Epithelial cell of prostate (primary cell): ENCODE measurements around the gene MITD1.
A peak's percentile ranks its signal among the peaks of the same experiment; 100 is the strongest.
"Not testable (repeated sequence)": the region's sequence is repeated elsewhere in the genome, so short reads cannot be mapped to it uniquely, and the experiment has no call there.

Source experiments
- DNase-seq: peaks from one replicate; pipeline ENCODE4 v3.0.0-alpha.2; 2011; ENCODE audit warnings: low read depth, low spot score
- H3K27ac ChIP-seq: fragments of 450-650 bp; 2 replicates; pipeline ENCODE4 v1.5.1; 2017; ENCODE audit warnings: mild to moderate bottlenecking

The MITD1 gene

DNA sequence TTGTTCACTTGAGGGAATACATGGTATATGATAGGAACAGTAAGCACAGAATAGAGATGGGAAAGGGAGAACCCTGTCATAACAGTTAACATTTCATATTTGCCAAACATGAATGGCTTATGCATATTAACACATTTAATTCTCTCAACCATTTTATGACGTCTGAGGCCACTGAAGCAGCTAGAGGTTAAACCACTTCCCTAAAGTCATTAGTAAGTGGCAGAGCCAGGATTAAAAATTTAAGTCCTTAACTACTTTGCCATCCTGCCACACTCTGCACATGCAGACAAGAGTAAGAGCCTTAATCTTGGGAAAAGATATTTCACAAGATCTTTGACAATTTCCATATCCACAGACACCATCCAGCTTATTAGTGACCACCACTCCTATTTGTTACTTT is 24.0 kb downstream of the MITD1 start:
- no peak for DNase-seq
- H3K27ac ChIP-seq, result no peak overlapping the region

DNA sequence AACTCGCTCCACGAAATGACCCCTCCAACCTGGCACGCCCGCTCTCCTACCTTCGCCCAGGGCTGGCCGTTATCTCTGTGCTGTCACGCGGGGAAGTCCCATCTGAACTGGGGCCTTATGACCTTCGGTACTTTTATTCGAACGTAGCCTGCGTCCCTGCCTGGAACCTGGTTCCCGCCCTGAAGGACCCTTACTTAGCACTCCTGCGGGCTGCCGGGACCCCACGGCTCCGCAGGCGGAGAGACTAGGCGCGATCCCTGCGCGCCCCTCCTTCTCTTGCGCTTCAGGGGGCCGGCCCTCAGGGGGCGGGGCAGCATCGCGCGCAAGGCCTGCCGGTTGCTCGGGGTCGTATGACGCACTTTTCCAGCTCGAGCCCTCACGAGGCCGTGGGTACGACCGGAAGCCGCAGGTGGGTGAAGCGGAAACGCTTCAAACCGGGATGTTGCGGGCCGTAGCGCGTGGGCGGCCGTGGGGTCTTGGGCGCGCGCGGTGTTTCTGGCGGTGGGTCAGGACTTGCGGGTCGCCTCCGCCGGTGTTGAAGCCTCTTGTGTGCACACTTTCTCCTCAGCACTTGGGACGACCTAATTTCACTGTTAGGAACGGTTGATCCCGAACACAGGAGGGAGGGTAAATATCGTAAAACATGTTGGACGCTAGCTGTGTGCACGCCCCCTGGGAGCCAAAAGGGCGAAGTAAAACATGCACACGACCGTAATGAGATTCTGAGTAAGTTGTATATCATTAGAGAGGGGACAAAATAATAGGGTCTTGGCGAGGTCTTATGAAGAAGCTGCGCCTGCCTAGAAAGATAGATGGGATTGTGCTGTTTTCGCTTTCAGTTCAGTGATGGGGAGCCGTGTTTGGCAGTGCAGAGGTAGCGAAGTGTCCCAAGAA is 26.0 kb downstream of the MITD1 start, which contains the start of the genes LIPT1 and TSGA10:
Gene LIPT1 (plus strand): TSS at position 325 of the 894 bp plus-strand sequence. CDS start 6,991 bp downstream, outside the sequence.
Gene TSGA10 (minus strand): TSS at position 300 of the 894 bp plus-strand sequence. CDS start 45,503 bp downstream, outside the sequence.
- peak; percentile 44 for DNase-seq
- H3K27ac ChIP-seq, result peak within 1 kb of the TSS; percentile 68

DNA sequence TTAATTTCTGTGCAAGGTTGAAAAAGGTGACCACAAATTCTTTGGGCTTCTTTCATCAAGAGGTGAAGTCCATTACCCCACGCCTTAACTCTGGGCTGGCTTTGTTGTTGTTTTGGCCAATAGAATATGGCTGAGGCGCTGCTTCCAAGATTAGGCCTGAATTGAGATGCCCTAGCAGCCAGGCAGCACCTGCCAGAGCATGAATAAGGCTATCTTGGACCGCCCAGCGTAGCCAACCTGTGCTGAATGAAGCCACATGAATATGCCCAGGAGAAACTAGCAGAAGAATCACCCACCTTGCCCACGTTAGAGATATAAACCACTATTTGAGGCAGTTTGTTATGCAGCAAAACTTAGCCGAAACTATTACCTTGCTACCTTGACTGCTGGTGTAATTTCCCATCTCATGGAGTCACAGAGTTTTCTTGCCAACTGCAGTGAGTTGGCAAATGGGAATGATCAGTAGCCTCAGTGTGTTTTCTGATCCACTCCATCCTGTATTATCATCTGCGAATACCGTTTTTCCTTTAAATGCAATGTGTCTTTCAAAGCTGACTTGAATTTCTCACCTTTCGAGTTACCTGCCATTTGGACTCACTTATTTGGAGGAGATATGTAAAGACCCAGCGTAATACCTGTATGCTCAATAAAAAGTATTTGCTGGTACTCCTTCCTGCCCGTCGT is 26.8 kb downstream of the MITD1 start:
- no peak for DNase-seq
- peak overlapping the region; percentile 68 for H3K27ac ChIP-seq

- no peak overlapping the region for H3K27ac ChIP-seq
- no peak for DNase-seq
These were observed 28.5 kb downstream of the MITD1 start for GRCh38 chr2:99152199-99152895.

- H3K27ac ChIP-seq, result no peak overlapping the region
- no peak for DNase-seq
These were observed 30.2 kb downstream of the MITD1 start for GRCh38 chr2:99150706-99151105.

- peak within 1 kb of the TSS; percentile 85 for H3K27ac ChIP-seq
- DNase-seq, result peak; percentile 78
These were observed 39.4 kb downstream of the MITD1 start, which contains the start of gene C2orf15 for GRCh38 chr2:99141110-99142108. Gene C2orf15 (plus strand): TSS chr2:99141707. CDS start chr2:99150559, 8,852 bp downstream.

DNA sequence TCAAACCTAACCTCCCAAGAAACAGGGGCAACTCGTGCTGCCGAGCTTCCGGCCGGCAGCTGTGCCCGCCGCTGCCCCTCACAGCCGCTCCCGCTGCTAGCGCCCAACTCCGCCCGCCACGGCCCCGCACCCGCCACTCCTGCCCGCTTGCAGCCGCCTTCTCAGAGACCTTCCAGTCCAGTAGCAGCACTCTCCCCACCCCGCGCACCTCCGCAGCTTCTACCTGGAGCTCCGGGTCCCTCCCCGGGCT is 40.1 kb downstream of the MITD1 start:
- no peak for DNase-seq
- H3K27ac ChIP-seq, result peak overlapping the region; percentile 85

- DNase-seq, result no peak
- peak overlapping the region; percentile 85 for H3K27ac ChIP-seq
These were observed 40.6 kb downstream of the MITD1 start for GRCh38 chr2:99140056-99140859.

GRCh38 chr2:99139003-99139402 is 41.9 kb downstream of the MITD1 start:
- no peak for DNase-seq
- H3K27ac ChIP-seq, result no peak overlapping the region

GRCh38 chr2:99135044-99135556 is 45.8 kb downstream of the MITD1 start:
- H3K27ac ChIP-seq, DNase-seq: not testable (repeated sequence)

- H3K27ac ChIP-seq, result no peak overlapping the region
- DNase-seq, result no peak
These were observed 52.9 kb downstream of the MITD1 start for GRCh38 chr2:99127981-99128380.
